GM12872 (cell line): ENCODE measurements around the gene ROBO1.

Experiments used
- TF ChIP-seq, protein P1 (sequence below): IDR thresholded peaks from 3 replicates; pipeline ENCODE4 v1.5.1; 2011; ENCODE audit warnings: low read depth, mild to moderate bottlenecking, low read length, moderate library complexity; ENCODE audit not compliant: insufficient read depth

Gene ROBO1

GRCh38 chr3:79531566-79532295 is 236.1 kb downstream of the ROBO1 start:
- TF ChIP-seq, protein P1, sequence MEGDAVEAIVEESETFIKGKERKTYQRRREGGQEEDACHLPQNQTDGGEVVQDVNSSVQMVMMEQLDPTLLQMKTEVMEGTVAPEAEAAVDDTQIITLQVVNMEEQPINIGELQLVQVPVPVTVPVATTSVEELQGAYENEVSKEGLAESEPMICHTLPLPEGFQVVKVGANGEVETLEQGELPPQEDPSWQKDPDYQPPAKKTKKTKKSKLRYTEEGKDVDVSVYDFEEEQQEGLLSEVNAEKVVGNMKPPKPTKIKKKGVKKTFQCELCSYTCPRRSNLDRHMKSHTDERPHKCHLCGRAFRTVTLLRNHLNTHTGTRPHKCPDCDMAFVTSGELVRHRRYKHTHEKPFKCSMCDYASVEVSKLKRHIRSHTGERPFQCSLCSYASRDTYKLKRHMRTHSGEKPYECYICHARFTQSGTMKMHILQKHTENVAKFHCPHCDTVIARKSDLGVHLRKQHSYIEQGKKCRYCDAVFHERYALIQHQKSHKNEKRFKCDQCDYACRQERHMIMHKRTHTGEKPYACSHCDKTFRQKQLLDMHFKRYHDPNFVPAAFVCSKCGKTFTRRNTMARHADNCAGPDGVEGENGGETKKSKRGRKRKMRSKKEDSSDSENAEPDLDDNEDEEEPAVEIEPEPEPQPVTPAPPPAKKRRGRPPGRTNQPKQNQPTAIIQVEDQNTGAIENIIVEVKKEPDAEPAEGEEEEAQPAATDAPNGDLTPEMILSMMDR, result no peak

GRCh38 chr3:79521221-79521848 is 246.5 kb downstream of the ROBO1 start:
- TF ChIP-seq, protein P1, result peak; percentile 50

DNA sequence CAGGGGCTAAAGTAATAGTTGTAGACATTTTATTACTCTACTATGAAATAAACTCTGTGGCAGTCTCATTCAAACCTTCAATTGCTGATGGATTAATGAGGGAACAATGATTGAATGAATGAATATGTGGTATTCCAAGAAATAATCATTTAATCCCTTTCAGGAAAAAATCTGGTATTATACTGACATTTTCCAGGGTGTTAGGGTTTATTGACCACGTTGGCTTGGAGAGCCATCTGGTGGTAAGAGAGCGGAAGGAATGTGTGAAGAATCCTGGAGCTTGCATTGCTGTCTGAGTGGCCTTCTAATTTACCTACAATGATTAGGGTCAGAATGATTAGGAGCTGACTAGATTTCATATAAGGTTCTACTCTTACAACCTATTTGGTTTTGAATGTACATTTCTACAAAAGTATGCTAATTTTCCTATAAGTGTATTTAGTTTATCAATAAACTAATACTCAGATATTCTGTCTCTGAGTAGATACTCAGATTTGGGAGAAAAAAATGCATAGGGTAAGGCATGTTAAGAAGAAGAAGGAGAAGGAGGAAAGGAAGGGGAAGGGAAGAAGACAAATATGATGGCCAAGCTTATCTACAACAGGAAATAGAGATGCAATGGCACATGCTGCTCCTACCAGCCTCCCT is 249.9 kb downstream of the ROBO1 start:
- TF ChIP-seq, protein P1, result peak; percentile 44; the same call in 2 of the 3 replicates

- TF ChIP-seq, protein P1, result no peak
Observed at GRCh38 chr3:79516795-79517194, 251.0 kb downstream of the ROBO1 start.

GRCh38 chr3:79515072-79515471 is 252.7 kb downstream of the ROBO1 start:
- TF ChIP-seq, protein P1, result no peak

DNA sequence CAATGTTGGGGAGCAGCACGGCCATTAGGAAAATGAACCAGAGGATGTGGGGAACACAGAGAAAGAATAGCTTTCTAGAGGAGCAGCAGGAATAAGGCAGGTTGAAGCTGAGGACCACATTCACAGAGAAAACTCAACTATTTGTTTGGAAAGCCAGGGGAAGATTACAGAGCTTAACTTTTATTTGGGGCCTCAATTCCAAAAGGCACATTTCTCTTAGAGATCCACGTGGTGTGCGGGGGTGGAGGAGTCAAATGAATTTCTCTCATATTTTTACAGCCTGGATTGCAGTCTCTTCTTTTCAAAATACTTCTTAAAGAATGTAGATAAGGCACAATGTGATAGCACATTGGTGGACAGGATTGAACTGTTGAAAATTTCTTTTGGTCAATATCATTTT is 253.7 kb downstream of the ROBO1 start:
- TF ChIP-seq, protein P1, result no peak

DNA sequence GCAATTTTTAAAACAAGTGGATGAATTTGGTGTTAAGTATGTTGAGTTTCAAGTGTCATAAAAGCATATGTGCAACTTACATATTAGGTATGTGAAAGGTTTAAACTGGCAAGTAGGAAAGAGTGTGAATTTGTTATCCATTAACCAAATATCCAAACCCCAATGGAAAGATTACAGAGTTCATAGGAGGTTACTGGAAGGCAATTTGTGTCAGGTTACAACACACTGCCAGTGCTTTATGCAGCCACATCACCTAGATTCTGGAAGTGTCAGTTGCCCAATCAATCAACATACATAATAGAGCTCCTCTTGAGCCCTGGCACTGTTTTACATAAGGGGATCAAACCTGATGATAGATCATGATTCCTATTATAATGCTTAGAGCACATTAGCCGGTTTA is 261.0 kb downstream of the ROBO1 start:
- TF ChIP-seq, protein P1, result no peak
